HG03064 (cell line): ENCODE data around the gene MMP28.

Experiments used
- ATAC-seq: cut with Tn5 transposase; IDR thresholded peaks from one replicate; pipeline ENCODE4 v1.9.1; 2021; ENCODE audit warnings: low read depth; ENCODE audit not compliant: unreplicated experiment

The MMP28 gene

DNA sequence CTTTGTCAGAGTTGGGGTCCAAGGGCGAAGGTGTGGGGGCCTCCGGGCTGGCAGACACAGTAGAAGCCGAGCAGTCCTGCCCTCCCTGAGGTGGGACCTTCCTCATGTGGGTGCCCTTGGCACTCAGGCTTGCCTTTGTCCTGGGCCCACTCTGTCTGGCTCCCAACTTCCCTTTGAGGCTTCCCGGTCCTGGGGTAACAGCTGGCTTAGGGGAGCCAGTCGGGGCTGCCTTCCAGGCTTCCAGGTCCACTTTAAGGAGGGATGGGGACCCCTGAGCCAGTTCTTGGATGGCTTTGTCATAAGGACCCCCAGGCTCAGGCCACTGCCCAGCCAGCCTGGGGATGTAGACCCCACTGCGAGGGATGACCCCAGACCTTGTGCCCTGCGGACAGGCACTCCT is 50.2 kb downstream of the MMP28 start:
- ATAC-seq = no peak

DNA sequence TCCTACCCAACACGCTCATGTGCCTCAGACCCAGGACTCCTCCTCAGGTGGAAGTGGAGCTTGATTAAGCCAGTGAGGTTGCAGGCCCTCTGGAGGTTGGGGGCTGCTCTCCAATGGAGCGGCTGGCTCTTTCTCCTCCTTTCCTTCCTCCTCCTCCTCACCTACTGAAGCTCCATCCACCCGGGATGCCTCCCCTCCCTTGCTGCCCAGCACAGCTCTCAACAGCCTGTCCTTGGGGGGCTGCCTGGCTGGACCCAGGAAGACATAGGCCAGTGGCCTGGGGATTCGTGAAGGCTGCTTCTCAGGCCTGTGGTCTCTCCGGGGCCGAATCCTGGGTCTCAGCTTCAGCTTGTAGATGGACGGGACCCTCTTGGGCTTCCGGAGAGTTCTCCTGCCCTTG is 50.6 kb downstream of the MMP28 start:
- ATAC-seq = no peak

DNA sequence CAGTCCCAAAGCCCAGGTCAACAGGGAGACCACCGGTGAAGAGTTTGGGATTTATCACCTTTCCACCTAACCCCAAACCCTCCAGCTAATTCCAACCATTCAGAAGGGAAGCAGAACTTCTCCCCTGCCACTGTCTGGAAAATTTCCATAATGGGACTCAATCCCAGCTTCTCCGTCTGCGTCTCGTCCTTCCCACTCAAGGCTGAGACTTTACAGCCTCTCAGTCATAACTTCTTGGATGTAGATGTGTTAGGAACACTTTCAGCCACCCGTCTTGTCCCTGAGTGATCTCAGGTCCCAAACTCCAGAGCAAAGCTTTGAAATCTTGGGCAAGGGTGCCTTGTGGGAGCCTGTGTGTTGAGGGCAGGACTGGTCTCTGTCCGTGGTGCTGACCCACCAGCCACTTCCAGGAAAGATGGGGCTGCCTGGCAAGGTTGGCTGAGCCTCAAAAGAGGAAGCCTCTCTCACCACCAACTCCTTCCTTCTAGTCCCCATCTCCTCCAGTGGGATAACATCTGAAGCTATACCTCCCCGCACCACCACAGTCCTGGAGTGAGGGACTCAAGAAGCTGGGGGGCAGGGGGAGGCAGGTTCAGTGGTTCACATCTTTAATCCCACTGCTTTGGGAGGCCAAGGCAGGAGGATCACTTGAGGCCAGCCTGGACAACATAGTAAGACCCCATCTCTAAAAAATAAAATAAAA is 51.7 kb downstream of the MMP28 start:
- no peak for ATAC-seq

DNA sequence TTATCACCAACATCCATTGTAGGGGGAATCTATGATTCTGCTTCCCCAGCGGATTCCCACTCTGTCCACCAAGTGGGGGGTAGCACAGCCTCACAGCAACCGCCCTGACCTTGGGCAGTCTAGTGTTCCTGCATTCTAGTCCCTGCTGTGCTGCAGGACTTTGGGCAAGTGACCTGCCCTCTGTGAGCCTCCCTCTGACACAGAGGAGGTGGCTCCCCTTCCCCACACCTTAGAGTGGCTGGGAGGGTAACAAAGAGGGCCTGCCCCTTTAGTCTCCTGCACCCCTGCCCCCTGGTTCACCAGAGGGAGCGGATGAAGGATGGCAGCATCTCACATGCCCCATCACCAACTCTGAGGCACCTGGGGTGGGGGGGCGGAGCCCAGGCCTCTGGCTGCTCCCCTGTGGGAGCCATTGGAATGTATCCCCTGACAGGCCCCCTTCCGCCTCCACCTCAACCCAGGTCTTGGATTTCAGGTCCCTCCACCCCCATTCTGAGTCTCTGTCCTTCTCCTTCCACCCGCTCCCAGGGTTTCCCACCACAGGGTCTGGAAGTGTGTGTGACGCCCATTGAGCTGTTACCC is 52.5 kb downstream of the MMP28 start:
- ATAC-seq = no peak

DNA sequence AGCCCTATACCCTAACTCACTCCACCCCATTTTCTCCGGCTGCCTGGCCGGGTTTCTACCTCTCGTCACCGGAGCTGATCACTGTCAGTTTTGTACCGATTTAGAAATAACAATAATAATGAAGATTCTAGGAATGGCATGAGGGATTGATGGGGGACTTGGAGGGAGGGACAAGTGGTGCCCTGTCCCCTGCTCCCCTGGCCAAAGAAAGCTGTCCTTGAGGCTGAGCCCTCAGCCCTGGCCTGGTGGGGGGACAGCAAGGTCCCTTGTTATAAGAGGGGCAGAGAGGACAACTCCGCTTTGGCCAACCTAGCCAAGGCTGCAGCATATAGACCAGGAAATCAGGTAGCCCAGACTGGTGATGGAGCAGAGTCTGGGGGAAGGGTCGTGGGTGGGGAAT is 52.9 kb downstream of the MMP28 start:
- ATAC-seq = no peak

DNA sequence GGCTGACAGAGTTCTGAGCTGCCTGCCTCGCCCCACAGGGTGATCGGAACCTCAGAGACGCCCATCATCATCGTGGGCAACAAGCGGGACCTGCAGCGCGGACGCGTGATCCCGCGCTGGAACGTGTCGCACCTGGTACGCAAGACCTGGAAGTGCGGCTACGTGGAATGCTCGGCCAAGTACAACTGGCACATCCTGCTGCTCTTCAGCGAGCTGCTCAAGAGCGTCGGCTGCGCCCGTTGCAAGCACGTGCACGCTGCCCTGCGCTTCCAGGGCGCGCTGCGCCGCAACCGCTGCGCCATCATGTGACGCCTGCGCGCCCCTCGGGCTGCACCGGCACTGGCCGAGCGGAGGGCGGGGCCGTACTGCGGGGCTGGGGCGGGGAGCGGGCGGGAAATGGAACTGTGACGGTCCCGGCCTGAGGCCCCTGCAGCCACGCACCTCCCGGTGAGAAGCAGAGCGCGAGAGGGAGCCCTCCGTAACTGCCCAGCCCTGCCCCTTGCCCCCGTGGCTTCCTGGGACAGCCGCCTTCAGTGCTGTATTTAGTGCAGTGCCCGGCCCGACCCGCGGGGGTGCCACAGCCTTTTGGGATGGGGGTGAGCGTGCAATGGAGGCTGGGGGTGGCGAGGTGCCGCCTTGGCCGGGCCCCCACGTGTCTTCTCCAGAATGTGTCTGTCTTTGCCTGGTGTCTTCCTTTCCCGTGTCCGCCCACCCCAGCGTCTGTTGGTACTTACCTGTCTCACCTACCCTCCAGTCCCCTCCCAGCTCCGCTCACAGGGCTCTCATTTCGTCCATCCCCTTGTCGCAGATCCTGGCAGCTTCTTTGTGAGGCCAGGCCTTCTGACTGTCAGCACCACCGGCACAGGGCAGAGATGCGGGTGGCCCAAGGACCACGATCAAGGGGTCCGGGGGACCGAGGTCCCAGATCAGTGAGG is 54.2 kb downstream of the MMP28 start:
- no peak for ATAC-seq

DNA sequence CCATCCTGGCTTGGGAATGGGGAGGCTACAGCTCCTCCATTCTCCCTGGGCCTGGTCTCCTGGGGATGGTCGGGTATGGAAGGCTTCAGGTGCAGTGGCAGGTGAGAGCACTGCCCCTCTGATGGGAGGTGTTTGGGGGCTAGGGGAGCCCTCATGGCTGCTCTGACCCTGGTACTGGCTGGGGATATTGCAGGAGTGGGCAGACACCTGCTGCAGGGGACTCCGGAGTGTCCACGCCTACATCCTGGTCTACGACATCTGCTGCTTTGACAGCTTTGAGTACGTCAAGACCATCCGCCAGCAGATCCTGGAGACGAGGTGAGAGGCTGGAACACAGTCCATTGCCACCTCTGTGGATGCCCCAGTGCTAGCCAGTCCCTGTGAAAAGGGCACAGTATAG is 55.2 kb downstream of the MMP28 start:
- no peak for ATAC-seq

DNA sequence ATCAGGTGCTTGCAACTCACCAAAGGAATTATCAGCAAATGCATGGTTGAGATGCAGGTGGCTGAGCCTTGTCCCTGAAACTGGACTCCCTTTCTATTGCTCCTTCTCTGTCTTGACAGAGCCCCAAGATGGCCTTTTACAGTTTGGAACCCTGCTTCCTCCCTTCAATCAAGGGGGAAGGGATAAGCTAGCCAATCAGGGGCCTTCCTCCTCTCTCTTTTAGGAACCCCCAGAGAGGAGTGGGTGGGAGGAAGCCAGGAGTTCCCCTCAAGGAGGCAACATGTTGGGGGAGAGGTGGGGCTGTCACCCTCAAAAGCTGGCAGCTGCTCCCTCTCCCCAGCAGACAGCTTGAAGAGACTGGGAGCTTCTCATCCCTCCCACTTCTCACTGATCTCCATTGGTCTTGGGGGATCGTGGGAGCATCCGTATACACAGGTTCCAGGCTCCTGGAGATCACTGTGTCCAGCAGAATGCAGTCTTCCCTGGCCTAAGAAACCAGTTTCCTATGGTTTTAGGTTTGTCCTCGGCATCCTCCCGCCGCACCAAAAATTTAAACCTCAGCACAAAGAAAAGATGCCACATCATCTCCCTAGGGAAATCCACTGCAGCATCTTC is 56.8 kb downstream of the MMP28 start:
- ATAC-seq = no peak

DNA sequence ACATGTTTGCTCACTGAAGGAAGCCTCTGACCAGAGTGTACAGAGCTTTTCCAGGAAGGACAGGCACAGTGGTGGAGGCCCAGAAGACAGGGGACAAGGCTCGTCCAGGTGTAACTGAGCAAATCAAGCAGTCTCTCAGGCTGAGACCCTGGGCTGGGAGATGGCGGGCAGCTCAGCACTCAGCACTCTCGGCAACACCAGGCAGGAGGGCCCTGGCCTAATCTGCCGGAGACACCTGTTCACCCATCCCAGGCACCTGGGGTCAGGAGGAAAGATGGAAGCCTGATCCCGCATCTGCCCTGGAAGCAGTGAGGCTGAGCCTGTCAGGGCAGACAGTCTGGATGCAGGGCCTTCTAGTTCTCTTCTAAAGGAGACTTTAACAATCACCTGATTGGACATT is 59.2 kb downstream of the MMP28 start:
- no peak for ATAC-seq

DNA sequence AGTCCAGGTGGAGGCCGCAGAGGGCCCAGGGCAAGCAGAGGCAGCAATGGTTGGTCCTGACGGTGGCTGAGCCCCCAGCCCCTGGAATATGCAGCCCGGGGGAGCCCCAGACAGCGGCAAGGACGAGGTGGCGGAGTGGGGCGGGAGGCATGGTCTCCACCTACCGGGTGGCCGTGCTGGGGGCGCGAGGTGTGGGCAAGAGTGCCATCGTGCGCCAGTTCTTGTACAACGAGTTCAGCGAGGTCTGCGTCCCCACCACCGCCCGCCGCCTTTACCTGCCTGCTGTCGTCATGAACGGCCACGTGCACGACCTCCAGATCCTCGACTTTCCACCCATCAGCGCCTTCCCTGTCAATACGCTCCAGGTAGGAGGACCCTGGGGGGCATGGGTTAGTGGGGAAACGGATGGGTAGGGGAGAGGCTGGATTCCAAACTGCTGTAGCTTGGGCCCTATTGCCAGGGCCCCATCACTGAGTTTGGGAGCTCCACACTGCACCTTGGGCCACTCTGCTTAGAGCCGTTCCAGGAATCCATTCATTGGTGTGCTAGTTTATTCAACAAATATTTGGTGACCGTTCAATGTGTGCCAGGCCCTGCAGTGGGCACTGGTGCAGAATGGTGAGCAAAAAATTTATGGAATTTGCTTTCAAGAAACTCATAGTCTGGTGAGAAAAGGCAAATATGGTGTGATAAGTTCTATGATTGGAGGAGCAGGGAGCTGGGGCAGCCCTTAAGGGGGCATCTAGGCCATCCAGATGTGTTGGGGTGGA is 60.2 kb downstream of the MMP28 start:
- no peak for ATAC-seq

DNA sequence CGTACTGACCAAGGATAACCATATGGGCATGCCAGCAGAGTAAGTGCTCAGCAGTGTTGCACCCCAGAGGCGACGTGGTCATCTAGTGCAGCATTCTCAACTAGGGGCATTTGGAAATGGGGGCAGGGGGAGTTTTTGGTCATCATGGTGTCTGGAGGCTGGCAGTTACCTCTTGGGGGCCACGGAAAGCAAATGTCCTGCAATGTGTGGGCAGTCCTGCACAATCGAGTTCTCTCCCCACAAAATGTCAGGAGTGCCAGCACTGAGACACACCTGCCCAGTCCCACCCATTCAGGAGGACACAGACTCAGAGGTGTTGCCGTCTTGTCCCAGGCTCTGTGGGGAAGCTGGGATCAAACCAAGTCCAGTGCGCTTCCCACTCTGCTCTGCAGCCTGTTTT is 61.0 kb downstream of the MMP28 start:
- no peak for ATAC-seq

DNA sequence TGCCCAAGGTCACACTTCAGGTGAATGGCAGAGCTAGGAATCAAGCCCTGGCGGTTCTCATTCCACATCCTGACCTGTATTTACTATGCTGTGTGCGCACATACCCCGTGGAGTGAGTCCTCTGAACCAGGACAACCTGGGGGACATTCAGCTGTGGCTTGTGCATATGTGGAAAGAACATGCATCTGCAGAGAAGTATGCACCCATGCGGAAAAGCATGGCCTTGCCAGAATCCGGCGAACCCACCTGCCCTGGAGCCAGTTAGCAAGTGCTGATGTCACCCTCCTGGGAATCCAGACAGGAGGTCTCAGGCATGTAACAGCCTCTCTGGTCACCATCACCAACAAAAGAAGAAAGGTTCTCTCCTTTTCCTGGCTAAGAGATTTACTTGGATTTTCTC is 62.1 kb downstream of the MMP28 start:
- no peak for ATAC-seq

DNA sequence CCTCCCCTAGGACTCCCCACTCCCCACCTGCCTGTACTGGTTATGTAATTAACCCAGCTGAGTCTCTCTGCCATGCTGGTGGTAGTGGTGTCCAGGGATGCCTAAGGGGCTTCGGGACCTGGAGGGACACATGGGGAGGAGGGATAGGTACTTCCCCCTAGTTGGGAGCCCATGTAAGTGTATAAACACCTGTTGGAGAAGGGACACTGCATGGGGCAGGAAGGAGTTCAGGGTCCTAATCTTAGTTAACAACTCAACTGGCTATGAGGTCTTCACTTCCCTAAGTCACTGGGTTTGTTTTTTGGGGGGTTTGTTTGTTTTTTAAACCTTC is 62.7 kb downstream of the MMP28 start:
- no peak for ATAC-seq

DNA sequence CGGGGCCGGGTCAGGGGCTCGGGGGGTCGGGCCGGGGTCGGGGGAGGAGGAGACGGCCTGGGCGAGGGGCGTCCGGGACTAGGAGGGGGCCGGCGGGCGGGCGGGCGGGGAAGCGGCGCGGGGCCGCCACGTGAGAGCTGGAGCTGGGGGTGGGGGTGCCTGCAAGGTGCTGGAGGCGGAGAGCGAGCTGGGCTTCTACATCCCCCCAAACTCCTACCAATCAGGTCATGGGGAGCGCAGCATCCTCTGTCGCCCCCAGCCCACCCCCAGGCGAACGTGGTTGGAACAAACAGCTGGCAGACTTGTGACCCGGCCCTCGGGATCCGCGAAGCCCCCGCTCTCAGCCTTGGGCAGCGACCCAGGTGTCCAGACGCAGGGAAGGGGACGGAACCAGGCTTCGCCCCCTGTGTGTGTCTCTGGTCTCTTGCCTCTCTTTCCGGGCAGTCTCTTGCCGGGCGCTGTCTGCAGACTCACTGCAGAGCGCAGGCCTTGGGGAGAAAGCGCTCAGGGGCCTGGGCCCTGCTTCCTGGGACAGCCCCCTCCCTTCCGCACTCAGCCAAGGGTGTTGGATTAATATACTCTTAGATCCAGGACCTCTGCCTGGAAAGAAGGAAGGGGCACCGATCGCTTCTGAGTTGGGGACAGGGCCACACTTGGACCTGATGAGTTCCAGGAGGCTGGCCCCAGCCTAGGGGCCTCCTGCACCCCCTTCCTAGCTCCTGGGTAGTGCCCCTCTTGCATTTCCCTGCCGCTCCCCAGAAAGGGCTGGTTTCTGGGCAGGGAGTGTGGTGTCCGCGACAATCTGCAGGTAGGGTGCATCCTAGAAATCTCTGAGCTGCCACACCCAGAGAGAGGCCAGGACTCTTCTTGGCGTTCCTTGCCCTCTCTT is 63.3 kb downstream of the MMP28 start:
- ATAC-seq = no peak

DNA sequence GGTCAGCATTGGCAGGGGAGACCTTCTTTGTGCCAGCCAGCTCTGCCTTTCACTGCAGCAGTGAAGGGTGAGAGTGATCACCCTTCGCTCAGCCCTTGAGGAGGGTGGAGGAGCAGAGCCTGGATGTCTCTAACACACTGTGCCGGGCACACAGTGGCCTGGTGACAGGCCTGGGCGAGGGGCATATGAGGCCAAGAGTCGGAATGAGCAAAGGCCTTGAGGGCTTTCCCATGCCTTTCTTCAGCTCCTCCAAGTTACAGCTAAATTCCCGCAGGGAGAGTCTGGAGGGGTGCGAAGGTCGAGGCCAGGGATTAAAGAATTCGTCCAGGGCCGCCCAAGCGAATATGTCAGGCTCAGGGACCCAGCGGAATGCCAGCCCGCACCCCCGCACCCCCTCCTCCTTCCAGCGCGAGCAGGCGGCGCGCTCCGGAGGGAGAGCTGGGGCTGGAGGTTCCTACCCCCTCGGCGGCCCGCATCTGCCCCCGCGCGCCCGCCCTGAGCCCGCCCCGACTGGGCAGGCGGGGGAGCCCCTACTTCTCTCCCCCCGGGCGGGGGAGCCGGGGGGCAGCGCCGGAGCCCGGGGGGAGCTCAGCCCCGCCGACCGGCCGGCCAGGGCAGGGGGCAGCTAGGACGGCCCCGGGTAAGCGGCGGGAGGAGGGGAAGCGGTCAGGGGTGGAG is 64.1 kb downstream of the MMP28 start, which contains the start of gene RASL10B:
TSS of gene RASL10B (plus strand) at position 401 of the 678 bp plus-strand sequence. CDS start 3,546 bp downstream, outside the sequence.
- no peak for ATAC-seq

DNA sequence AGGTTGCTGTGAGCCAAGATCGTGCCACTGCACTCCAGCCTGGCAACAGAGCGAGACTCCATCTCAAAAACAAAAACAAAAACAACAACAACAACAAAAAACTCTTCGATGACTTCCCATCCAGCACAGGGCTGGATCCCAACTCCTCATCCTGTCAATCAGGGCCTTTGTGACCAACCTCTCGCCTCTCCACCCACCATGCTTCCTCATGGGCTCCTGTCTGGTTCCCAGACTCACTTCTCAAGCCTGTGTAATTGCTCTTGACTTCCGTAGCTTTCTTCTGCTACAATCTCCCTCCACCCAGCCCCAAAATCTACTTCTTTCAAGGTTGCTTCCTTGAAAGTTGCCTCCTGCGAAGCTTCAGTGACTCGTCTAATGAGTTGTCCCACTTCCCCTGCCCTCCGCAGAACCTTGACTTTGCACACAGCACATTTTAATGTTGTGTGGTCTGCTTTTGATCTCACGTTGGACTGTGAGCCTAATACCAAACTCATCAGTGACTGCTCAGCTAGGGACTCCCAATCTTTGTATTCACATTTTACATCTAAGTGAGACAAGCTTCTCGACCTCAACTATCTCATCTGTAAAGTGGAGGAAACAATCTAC is 64.9 kb downstream of the MMP28 start:
- ATAC-seq = no peak

DNA sequence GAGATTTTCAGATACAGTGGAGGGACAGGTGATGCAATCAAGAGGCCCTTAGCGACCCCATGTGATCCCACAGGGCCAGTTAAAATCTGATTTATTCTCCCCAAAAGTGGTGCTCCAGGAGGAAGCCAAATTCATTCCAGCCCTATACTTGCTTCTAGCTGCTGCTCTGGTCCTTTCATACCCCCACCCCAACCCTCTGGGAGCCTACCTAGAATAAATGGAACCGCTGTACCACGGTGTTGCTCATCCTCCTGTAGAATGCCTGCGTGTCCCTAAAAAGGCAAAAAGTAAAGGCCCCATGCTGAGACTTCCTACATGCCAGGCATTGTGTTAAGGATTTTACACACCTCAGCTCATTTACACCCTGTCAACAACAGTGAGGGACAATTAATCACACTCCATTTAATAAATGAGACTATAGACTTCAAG is 66.0 kb downstream of the MMP28 start:
- ATAC-seq = no peak

DNA sequence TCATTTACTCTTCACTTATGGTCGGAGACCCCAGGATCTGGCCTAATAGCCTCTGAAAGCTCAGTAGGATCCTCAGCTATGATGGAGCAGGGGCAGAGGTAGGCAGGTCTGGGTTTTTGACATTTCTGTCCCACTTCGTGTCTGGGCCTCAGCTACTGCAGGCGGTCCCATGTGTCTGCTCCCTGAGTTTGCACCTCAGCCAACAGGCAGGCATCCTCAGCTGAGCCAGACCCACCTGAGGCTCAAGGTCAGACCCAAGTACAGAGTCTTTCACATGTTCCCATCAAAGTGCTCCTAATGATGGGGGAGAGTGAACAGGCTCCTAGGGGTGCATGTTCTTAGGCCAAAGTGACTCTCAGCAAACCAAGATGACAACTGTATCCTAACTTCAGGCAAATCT is 66.9 kb downstream of the MMP28 start:
- ATAC-seq = no peak
